GM18520 (cell line): ENCODE data around the gene AKR1B1.
A peak's percentile ranks its signal among the peaks of the same experiment; 100 is the strongest.
"Not testable (repeated sequence)": the region's sequence is repeated elsewhere in the genome, so short reads cannot be mapped to it uniquely, and the experiment has no call there.

Experiments
- ATAC-seq: cut with Tn5 transposase; IDR thresholded peaks from one replicate; pipeline ENCODE4 v1.9.1; 2021; ENCODE audit not compliant: unreplicated experiment

AKR1B1 gene

DNA sequence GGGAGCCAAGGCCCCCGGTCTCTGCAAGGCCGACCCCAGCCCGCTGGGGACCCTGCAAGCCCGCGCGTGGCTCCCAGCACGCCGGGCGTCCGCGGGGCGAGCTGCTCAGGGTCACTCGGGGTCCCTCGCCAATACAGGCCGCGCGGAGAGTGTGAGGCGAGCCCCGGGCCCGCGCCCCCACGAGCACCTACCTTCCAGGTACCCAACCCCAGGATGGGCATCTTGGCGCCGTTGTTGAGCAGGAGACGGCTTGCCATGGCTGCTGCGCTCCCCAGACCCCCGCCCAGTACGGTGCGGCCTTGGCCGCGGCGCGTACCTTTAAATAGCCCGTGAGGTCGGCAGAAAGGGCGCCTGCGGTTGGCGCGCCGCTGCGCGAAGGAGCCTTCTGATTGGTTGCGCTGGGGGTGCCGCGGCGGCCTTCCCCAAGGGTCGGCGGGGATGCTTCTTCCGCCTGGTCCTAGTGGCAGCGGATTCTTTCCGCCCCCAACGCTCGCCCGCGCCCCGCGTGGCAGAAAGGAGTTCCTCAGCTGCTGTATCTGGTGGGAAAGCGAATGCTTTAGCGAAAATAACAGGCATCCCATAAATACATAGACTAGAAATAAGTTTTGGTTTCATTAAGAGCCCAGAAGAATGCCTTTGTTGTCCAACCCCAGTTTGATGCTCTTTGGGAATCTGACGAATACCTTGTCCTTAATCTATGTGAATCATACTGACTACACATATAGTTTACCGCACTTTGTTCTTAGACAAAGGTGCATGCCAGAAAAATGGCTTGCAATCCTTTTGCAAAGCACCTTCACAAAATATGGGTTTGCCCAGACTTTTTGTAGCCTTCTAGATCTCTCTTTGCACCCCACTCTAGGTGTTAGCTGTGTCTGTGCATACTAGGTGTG is at the start of gene AKR1B1:
AKR1B1 (minus strand) TSS at position 295 of the 893 bp plus-strand sequence; CDS start at position 257, 38 bp downstream.
- peak; percentile 94 for ATAC-seq

DNA sequence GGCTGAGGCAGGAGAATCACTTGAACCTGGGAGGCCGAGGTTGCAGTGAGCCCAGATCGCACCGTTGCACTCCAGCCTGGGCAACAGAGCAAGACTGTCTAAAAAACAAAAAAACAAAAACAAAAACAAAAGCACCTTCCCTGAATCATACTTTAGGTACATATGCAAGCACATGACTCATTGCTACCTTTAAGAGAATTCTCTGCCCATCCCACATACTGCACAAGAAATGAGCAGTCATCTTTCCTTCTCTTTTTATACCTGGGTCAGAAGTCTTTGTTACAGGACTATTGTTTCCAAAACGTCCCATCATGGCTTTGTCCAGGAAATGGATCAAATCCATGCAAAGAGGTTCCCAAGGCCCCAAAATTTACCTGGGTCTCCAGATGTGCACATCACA is 47.0 kb upstream of the AKR1B1 start:
- ATAC-seq: no peak

DNA sequence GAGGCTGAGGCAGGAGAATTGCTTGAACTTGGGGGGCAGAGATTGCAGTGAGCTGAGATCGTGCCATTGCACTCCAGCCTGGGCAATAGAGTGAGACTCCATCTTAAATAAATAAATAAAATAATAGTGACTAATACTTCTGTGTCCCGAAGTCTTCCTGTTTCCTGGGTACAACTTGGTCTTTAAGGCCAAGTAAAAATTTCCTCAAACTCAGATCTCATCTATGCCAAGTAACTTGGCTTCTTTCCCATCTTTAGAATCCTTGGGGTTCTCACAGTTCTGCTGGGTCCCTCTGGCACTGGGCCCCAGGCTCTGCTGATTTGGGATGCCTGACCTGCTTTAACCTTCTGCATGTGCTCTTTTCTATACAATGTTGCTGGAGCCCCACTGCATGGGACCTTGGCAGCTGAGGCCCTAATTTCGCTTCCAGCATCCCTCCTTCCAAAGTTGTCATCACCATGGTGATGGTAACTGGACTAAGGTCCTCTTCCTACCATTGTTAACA is 45.8 kb upstream of the AKR1B1 start:
- ATAC-seq: no peak

DNA sequence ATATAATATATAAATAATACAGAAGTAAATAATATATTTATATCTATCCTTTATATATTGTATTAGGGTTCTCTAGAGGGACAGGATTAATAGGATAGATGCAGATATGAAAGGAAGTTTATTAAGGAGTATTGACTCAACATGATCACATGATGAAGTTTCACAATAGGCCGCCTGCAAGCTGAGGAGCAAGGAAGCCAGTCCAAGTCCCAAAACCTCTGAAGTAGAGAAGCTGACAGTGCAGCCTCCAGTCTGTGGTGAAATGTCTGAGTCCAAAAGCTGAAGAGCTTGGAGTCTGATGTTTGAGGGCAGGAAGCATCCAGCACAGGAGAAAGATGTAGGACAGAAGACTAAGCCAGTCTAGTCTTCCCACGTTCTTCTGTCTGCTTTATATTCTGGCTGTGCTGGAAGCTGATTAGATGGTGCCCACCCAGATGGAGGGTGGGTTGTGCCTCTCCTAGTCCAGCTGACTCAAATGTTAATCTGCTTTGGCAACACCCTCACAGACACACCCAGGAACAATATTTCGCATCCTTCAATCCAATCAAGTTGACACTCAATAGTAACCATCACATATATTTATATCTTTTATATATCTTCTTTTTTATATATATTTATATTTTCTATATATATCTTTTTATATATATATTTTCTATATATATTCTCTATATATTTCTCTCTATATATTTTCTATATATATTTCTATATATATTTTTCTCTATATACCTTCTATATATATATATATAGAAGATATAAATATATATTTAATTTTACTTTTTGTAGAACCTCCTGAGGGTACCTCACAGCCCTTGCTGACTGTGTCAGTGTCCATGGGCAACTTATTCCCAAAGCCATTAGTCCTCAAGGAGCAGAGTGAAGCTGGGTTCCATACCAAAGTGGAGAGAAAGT is 43.8 kb upstream of the AKR1B1 start:
- no peak for ATAC-seq

DNA sequence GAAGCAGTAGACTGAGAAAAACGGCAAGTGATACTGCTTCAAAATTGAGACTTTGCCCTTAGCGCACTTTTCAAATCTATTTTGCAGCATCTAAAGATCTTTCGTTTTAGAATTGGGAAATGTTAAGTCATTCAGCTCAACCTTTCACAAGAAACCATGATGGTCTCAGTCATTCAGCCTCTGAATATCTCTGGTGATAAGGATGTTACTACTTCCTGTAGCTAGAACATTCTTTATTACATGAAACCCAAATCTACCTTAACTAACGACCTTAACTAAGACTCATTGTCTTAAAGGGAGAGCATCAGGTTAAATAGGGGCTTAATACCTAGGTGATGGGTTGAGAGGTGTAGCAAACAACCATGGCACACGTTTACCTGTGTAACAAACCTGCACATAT is 42.1 kb upstream of the AKR1B1 start:
- ATAC-seq: no peak

DNA sequence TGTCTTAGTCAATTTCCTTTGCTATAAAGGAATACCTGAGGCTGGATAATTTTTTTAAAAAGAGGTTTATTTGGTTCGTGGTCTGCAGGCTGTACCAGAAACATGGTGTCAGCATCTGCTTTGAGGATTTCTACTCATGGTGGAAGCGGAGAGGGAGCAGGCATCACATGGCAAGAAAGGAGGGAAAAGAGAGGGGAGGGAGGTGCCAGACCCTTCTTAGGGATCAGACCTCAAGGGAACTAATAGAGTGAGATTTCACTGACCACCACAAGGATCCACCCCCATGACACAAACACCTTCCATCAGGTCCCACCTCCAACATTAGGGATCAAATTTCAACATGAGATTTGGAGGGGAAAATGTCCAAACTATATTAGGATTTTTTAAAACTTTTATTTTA is 41.5 kb upstream of the AKR1B1 start:
- no peak for ATAC-seq

DNA sequence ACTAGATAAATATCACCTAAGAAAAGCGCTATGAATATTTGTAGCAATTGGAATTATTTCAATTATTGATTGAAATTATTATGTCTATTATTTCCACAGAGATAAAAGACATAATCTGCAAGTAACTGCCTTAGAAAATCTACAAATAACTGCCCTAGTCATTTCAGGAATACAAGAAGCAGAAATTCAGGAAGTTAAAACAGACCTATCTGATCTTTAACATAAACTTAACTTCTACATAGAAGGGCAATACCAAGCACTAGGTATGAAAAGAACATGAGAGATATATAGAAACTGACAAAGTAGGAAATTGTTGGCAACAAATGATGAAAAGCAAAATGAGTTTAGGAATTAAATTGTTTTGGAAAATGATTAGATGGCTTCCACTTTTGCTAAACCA is 36.6 kb upstream of the AKR1B1 start:
- no peak for ATAC-seq

DNA sequence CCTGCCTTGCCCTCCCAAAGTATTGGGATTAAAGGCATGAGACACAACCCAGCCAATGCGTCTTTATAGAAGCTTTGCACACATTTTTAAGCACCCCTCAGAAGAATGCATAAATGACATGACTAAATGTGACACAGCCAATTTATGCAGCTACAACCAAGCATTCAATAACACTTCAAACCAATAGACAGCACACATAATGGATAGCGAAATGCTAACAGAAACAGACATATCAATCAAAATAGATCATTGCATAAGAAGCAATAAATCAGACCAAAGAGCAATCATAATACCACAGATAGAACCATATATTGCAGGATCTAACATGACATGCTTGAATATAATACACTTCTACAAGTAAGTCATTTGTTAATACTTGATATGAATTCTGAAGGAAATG is 34.2 kb upstream of the AKR1B1 start:
- no peak for ATAC-seq

DNA sequence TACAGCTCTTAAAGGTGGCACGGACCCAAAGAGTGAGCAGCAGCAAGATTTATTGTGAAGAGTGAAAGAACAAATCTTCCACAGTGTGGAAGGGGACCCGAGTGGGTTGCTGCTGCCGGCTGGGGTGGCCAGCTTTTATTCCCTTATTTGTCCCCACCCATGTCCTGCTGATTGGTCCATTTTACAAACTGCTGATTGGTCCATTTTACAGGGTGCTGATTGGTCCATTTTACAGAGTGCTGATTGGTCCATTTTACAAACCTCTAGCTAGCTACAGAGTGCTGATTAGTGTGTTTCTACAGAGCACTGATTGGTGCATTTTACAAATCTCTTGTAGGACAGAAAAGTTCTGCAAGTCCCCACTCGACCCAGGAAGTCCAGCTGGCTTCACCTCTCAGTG is 28.8 kb upstream of the AKR1B1 start:
- ATAC-seq: not testable (repeated sequence)

DNA sequence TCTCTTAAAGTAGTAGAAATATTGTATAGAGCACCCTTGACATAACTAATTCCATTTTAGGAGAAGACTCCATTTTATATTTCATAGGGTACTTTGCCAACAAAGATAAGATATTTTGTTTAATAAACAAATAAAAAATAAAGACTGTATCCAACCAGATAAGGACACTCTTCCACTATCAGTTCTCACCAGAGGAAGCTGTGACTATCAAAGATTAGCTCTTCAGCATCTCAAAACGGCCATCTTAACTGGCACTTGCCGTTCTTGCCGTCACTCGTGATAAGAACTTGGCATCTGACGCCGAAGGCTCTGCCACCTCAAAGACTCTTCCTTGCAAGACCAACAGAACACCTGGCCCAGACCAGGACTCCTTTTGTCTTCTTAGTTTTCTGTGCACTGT is 26.3 kb upstream of the AKR1B1 start:
- no peak for ATAC-seq

DNA sequence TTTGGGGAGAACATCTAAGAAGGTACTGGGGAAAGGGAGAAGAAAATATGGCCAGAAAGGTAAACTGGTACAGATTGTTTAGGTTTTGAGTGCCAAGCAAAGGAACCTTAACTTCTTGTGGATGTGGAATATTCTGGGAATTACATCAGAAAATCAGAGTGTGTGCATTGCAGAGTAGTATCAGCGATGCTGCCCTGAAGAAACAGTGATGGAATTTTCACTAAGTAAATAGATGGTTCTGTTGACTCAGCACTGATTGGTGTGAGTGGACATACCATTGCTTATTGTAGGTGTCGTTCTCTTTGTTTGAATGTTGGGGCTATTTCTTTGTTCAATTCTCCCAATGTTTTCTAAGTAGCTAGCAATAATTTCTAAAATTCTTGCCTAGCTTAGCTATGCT is 24.4 kb upstream of the AKR1B1 start:
- no peak for ATAC-seq

DNA sequence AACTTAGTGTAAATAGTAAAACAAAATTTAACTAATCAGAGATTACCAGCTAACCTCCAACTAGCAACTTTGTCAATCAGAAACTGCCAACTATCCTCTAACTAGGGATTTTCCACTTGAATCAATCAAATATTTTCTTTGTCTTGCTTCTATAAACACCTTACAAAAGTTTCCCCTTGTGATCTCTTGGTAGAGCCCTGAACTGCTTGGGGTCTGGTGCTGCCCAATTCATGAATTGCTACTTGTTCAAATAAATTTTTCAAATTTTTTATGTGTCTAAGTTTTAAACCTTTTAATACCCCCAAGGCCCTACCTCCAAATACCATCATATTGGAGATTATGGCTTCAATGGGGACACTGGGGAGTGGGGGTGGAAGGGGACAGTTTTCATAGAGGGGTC is 24.0 kb upstream of the AKR1B1 start:
- ATAC-seq: no peak

DNA sequence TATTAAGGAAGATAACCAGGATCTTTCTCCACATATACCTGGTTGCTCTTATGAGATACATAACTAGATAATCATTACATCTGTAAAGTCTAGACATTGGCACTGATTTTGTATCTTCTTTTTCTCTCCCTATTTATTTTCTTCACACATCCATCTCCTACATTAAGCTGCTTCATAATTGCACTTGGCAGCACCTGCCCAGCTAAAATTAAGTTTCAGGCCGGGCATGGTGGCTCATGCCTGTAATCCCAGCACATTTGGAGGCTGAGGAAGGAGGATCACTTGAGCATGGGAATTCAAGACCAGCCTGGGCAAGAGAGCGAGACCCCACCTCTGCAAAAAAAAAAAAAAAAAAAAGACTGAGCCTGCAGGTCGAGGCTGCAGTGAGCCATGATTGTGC is 22.3 kb upstream of the AKR1B1 start:
- ATAC-seq: no peak

DNA sequence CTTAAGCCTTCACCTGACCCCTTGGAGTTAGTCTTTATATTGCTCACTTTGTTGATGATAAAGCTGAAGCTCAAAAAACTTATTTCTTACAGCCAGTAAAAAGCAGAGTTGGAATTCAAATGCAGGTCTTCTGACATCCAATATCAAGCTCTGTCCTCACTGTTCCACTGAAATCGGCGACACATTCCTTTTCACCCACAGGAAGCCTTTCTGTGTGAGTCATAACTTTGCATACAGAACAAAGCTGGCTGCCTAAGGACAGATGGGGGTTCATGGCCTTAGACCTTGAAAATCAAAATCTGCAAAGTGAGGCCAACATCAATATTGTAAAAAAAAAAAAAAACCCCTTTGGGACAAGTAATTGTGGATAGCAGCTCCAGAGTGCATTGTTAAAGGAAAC is 21.8 kb upstream of the AKR1B1 start:
- no peak for ATAC-seq

DNA sequence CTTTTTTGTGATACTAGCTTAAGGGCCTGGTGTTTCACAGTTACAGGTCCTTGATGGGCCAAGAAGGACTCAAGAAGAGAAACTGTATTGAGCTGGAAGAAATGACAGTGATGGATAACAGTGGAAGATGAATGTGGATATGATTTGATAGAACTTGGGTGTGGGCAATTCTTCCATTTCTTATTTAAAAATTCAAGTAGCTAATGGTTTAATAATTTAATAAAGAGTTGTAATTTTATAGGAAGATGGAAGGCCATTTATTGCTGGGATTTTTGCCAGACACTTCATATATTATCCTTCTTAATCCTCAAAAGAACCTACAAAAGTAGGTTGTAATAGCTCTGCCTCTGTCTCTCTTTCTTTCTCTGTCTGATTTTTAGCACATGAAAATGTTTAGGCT is 21.3 kb upstream of the AKR1B1 start:
- ATAC-seq: no peak

DNA sequence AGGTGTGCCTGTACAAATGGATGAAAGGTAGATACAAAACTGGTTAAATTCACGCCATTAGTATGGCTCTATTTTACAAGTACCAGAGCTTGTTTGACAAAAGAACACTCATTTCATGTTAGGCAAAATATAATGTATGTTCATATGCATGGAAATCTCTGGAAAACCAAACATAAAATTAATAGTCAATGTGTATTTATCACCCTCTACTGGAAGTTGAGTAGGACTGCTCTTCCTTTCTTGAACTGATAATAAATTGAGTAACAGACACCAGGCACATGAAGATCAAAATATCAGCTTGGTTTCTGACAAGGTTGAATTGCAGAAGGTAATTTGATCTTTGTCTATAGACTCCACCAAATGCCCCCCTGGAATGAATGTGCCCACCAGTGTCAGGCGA is 19.8 kb upstream of the AKR1B1 start:
- ATAC-seq: no peak

DNA sequence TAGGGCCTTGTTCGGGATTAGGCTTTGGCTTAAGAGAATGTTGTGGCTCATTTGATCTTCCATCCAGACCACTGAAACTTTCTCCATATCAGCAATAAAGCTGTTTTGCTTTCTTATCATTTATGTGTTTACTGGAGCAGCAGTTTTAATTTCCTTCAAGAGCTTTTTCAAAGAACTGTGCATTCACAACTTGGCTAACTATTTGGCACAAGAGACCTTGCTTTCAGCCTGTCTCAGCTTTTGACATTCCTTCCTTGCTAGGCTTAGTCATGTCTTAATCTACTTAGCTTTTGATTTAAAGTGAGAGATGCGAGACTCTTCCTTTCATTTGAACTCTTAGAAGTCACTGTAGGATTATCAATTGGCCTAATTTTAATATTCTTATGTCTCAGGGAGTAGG is 19.1 kb upstream of the AKR1B1 start:
- no peak for ATAC-seq

DNA sequence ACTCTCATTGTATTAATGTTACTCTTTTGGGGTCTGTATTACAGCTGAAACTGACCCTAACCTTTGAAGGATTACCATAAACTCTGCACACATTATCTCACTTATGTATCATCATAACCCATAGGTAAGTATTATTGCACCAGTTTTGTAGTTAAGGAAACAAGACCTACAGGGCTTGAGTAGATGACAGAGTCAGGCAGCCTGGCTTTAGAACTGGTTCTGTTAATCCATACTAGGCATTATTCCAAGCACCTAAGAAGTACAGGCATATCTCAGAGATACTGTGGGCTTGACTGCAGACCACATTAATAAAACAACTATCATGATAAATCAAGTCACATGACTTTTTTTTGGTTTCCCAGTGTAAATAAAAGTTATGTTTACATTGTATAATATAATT is 17.1 kb upstream of the AKR1B1 start:
- no peak for ATAC-seq

DNA sequence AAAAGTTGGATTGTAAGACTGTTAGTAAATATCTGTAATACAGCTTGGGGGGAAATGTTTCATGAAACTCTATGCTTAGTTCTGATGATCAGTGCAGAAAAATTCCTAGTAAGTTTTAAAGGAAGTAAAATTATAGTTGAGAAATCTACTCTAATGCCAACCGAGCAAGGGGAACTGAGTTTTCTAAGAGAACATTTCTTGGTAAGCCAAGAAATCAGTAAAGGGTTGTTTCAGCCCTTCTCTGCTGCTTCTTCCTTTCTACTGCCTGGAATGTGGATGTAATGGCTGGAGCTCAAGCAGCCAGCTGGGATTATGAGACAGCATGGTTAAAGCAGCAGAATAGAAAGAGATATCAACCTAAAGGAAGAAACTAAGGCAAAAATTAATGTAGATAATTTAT is 15.9 kb upstream of the AKR1B1 start:
- no peak for ATAC-seq

DNA sequence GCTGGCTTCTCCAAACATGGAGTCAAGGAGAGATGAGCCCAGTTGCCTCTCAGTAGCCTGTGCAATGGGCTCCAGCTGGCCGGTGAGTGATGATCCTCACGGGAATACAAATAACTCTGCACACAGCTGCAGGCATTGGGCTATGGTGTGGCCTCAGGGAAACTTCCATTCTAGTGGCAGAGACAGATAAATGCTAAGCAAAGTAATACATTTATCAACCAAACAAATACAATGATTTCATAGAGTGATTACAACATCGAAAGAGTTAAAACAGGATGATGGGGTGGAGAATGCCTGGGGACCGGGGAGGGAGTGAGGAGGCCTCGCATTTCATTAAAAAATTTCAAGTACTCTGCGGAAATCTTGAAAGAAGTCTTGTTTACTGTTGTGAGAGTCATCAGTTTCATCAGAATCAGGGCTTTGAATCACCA is 15.0 kb upstream of the AKR1B1 start:
- ATAC-seq: no peak

DNA sequence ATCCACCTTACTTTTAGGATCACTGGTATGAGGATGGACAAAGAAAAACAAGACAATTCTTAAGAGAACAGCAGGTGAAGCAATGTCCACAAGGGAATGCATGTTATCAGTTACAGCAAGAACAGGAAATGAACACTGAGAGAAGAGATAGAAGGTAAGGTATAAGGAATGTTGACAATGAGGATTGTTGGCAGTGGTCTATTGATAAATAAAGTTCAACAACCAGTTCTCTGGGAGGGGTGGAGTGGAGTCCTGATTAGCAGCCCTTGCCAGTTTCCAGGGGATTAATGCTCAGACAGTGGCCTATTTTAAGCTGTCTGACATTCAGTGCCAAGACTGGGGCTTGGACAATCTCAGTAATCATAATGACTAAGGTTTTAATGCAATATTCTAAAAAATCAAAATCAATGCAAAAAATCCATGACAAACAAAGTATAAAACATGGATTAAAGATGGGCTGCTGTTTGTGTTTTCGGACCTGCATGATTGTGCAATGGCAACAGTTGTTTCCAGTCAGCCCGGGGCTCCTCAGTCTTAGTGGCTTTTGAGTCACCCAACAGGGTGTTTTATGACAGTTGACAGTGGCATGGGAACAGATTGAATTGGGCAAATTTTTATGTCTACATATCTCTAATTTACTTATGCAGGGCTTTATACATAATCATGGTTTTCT is 13.8 kb upstream of the AKR1B1 start:
- ATAC-seq: no peak
